ENCODE measurements around the gene MYH11. TPM values are rescaled to one million over a fixed set of nuclear protein-coding genes. Genes with fewer than 3 reads are reported as not detected.

Gene MYH11
- total and polyA plus RNA-seq, 2 of the 13 experiments (the other 11 are each of a cell fraction or from before 2014, with no cell fraction given), result not detected

DNA sequence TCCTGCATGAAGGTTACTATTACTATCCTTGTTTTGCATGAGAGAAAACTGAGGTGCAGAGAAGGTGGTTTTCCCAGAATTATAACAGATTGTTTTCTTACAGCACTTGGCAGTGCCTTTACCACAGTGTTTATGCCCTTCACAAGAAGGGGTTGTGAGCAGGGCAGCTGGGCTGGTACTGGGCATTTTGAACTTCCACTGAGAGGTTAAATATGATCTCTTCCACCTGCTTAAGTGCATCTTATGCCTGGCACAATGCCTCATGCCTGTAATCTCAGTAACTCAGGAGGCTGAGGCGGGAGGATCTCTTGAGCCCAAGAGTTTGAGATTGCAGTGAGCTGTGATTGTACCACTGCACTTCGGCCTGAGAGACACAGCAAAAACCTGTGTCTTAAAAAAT lies 170.5 kb downstream of the MYH11 start:
- no TSS peak for BruUV-seq (replicated peaks)
- CTCF ChIA-PET (ENCODE audit: low intra/inter-chr PET ratio, low total read pairs), result no interaction called here
- TF ChIP-seq ZNF558 (CRISPR knock-in tag; IDR thresholded peaks at IDR 0.05; ENCODE audit: borderline replicate concordance) (no peak), TOPORS (CRISPR knock-in tag; IDR thresholded peaks at IDR 0.05) (no peak), CHCHD3 (CRISPR knock-in tag; IDR thresholded peaks at IDR 0.05) (no peak), CREM (IDR thresholded peaks at IDR 0.05) (no peak), CREM (CRISPR knock-in tag; IDR thresholded peaks at IDR 0.05) (no peak), ZNF44 (CRISPR knock-in tag; IDR thresholded peaks at IDR 0.05) (no peak), RELA (CRISPR knock-in tag; IDR thresholded peaks at IDR 0.05) (no peak), ZFX (CRISPR knock-in tag; IDR thresholded peaks at IDR 0.05; ENCODE audit: low read depth) (no peak), SMAD3 (CRISPR knock-in tag; IDR thresholded peaks at IDR 0.05) (no peak), ZNF282 (IDR thresholded peaks at IDR 0.05; ENCODE audit: partially characterized antibody) (no peak), ZNF564 (CRISPR knock-in tag; IDR thresholded peaks at IDR 0.05) (no peak), IRF2 (CRISPR knock-in tag; IDR thresholded peaks at IDR 0.05) (no peak), NCOA5 (CRISPR knock-in tag; IDR thresholded peaks at IDR 0.05) (no peak)
- Histone ChIP-seq H3K36me3 (replicated peaks in 1 of 2; ENCODE audit: control insufficient read depth in 1 of 2, insufficient read depth in 2 of 2, low read length in 2 of 2) (peaks cover 53 to 82% of the 10 kb centered on the region in 2 experiments), H3K9ac (ENCODE audit: insufficient read depth, low read depth, low read length) (no peak overlapping the region), H3K4me2 (ENCODE audit: low read depth, low read length) (no peak overlapping the region), H3K27ac (ENCODE audit: extremely low read length, insufficient read depth, low read length) (no peak overlapping the region), H3K27me3 (ENCODE audit: control insufficient read depth in 1 of 2, insufficient read depth in 2 of 2, low read length in 2 of 2) (no peaks in the 10 kb centered on the region), H4K20me1 (ENCODE audit: insufficient read depth, low read length) (no peaks in the 10 kb centered on the region), H3K4me3 (replicated peaks in 1 of 3; ENCODE audit: insufficient read depth in 1 of 3, low read depth in 2 of 3, low read length in 3 of 3) (no peak overlapping the region), H3K9me3 (ENCODE audit: low read length) (no peaks in the 10 kb centered on the region), H2AFZ (ENCODE audit: low read length) (no peak overlapping the region), H3K79me2 (ENCODE audit: insufficient read depth, low read length) (no peaks in the 10 kb centered on the region), H3K4me1 (ENCODE audit: insufficient read depth, low read length) (peaks cover 12% of the 10 kb centered on the region)
- no peak for DNase-seq (ENCODE audit: low spot score)
- no peak for FAIRE-seq
- intact Hi-C loops (cut with micrococcal nuclease; ENCODE audit: unreplicated experiment), result no loop called here
- POLR2A ChIA-PET, result no interaction called here
- ATAC-seq, result no peak
- in situ Hi-C loops (cut with HindIII; ENCODE audit: extremely low pct_ligation_motif_present, low pct_unique_long_range_greater_than_20kb), result no loop called here
- 100% methylated on average over 2 of the region's 2 CpGs for WGBS (ENCODE audit: low lambda C conversion rate)

Measured in HepG2 (cell line).